Cardiac septum (tissue), 1 donor: ENCODE results near the gene CCDC85B. TPM values are rescaled to one million over a fixed set of nuclear protein-coding genes. Genes with fewer than 3 reads are reported as not detected.

Experiments used
- DNase-seq: peaks from one replicate; pipeline ENCODE4 v3.0.0-alpha.2; 2020; ENCODE audit warnings: low spot score
- intact Hi-C: fragments of 100-400 bp; cut with DNase I; formaldehyde crosslinking; loops from one replicate; pipeline ENCODE4 v1.14.0; 2022
- total RNA-seq: library from RNA; stranded (reverse); fragmentation: NEBNext Ultra II Directional; extraction: Animal tissue kit (Norgen Biotek cat#: 25700); gene quantifications from one replicate; pipeline ENCODE4 v1.2.1, GENCODE V29; 2021
- donor health status: DM: no; HTN: no; CAD: no.

Gene CCDC85B
- total RNA-seq, 1 donor from 2014 or later: 66.2 TPM

GRCh38 chr11:65866509-65867283 is 23.8 kb upstream of the CCDC85B start:
- intact Hi-C loops: no loop called here
- no peak for DNase-seq

- DNase-seq: no peak
- intact Hi-C loops: no loop called here
Observed at GRCh38 chr11:65867284-65868071, 23.0 kb upstream of the CCDC85B start.

DNA sequence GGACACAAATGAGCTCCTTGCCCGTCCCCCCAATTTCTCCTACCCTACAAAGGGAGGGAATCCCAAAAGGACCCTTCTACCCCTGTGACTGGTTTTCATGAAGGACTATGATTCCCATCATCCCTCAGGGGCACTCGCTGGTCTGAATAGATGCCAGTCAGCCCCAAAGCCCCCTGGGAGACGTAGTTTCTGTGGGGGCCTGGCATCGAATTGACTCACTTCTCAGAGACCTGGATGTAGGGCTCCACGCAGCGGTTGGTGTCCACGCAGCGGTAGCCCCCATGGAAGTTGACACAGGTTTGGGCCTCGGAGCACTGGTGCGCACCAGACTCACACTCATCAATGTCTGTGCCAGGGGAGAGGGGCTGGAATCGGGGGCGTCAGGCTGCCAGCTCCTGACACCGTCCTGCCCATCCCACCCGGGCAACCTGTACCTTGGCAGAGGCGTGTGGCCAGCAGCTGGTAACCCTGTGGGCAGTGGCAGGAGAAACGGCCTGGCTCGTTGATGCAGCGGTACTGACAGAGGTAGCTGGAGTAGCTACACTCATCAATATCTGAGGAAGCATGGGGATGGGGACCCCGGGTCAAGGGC is 22.3 kb upstream of the CCDC85B start:
- intact Hi-C loops: no loop called here
- DNase-seq: no peak

GRCh38 chr11:65868907-65869306 is 21.6 kb upstream of the CCDC85B start:
- DNase-seq: no peak

GRCh38 chr11:65869643-65870306 is 20.7 kb upstream of the CCDC85B start:
- intact Hi-C loops: no loop called here

More at GRCh38 chr11:65868907-65869306, 21.6 kb upstream of the CCDC85B start:
- intact Hi-C loops: no loop called here

DNA sequence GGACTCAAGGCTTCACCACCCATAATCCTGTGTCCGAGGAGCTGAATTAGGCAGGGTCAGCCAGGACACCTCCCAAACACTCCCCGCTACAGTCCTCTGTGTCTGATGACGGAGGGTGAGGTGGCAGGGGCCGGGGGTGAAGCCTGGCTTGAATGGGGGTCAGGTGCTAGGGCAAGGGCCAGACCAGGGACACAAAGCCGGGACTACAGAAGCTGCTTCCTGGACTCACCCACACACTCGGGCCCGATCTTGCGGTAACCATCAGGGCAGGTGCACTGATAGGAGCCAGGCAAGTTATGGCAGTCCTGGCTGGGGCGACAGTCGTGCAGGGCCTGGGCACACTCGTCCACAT is 20.2 kb upstream of the CCDC85B start:
- DNase-seq: no peak
- intact Hi-C loops: no loop called here

More at GRCh38 chr11:65869643-65870306, 20.7 kb upstream of the CCDC85B start:
- no peak for DNase-seq

GRCh38 chr11:65870706-65871681 is 19.5 kb upstream of the CCDC85B start:
- intact Hi-C loops: no loop called here
- no peak for DNase-seq

GRCh38 chr11:65871811-65872548 is 18.5 kb upstream of the CCDC85B start:
- DNase-seq: no peak
- intact Hi-C loops: loop anchor here (2.0 kb wide), 1 partner anchor 17 kb away; the partner anchor contains the start of gene FIBP

- no peak for DNase-seq
- intact Hi-C loops: loop anchor here (1.0 to 2.0 kb wide), 2 partner anchors 12 to 16 kb away; partner anchors contain the start of genes FIBP and MUS81
Observed at GRCh38 chr11:65872586-65873317, 17.7 kb upstream of the CCDC85B start, which contains the start of gene EFEMP2. Gene EFEMP2, minus strand, starts transcription at chr11:65872800. Its CDS starts 446 bp downstream, at chr11:65872354.

DNA sequence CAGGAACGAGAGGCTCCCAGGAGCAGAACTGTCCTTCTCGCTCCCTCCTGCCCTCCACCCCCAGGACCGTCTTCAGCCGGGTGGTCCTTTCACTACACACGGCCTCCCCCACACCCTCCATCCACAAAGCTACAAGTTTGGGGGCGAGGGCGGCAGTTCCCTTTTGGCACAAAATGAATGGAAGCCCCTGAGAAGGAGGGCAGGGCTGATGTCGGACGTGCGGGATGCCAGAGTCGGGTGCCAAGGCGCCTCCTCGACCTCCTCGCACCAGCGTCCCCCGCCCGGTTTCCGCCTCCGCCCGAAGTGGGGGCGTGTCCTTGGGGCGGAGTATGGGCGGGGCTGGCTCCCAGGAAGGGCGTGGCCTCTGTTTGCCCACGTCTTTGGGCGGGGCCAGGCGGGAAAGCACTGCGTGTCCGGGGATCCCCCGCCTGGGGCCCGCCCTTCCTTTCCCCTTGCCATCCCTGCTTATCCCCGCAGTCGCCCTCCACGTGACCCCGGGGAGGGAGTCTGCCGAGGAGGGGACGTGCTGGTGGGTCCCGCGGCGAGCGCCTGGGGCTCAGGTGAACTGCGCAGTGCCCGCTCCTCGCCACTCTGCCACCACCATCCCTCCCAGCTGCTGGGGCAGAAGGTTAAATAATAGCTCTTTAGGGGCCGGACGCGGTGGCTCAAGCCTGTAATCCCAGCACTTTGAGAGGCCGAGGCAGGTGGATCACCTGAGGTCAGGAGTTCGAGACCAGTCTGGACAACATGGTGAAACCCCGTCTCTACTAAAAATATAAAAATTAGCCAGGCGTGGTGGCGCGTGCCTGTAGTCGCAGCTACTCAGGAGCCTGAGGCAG is 16.9 kb upstream of the CCDC85B start:
- intact Hi-C loops: loop anchor here (1.0 to 2.0 kb wide), 2 partner anchors 13 to 15 kb away; partner anchors contain the start of genes FIBP and MUS81
- peak; percentile 99 for DNase-seq

GRCh38 chr11:65879617-65880016 is 10.9 kb upstream of the CCDC85B start, which contains the start of gene CTSW:
Gene CTSW, plus strand, starts transcription at chr11:65879837. Its CDS starts 18 bp downstream, at chr11:65879855.
- DNase-seq: no peak
- intact Hi-C loops: no loop called here

GRCh38 chr11:65880027-65880426 is 10.4 kb upstream of the CCDC85B start:
- intact Hi-C loops: no loop called here
- DNase-seq: no peak

- intact Hi-C loops: no loop called here
- no peak for DNase-seq
Observed at GRCh38 chr11:65880844-65881421, 9.5 kb upstream of the CCDC85B start.

DNA sequence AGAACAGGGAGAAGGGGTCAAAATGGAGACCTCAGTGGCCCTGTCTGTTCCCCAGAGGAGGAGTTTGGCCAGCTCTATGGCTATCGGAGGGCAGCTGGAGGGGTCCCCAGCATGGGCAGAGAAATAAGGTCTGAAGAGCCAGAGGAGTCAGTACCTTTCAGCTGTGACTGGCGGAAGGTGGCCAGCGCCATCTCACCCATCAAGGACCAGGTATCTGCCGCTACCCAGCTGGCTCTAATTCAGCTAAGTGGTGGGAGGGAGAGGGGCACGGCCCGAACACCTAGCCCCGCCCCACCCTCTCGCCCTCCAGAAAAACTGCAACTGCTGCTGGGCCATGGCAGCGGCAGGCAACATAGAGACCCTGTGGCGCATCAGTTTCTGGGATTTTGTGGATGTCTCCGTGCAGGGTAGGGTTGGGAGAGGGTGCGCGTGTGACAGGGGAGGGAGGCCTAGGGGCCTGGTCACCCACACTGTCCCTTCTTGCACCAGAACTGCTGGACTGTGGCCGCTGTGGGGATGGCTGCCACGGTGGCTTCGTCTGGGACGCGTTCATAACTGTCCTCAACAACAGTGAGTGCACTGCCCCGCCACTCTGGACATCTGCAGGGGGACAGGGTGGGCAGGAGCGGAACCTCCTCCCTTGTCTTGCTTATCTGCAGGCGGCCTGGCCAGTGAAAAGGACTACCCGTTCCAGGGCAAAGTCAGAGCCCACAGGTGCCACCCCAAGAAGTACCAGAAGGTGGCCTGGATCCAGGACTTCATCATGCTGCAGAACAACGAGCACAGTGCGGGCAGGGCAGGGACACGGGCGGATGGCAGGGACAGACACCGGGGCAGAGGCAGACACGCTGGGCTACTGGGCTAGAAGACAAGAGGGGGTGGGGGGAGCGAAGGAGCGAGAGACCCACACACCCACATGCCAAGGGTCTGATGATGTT is 8.1 kb upstream of the CCDC85B start:
- intact Hi-C loops: no loop called here
- no peak for DNase-seq
